Forelimb muscle (tissue), 1 donor: ENCODE measurements around the gene FAM89A. TPM values are rescaled to one million over a fixed set of nuclear protein-coding genes. Genes with fewer than 3 reads are reported as not detected.
A peak's percentile ranks its signal among the peaks of the same experiment; 100 is the strongest.
"Not testable (repeated sequence)": the region's sequence is repeated elsewhere in the genome, so short reads cannot be mapped to it uniquely, and the experiment has no call there.

Experiments
- DNase-seq: peaks from one replicate; pipeline ENCODE4 v3.0.0-alpha.2; 2013; ENCODE audit warnings: low read depth
- polyA plus RNA-seq: library from polyadenylated mRNA; unstranded; fragments of 120-200 nt; gene quantifications from one replicate; pipeline ENCODE4 v1.2.1, GENCODE V29; 2013; ENCODE audit not compliant: insufficient read length

FAM89A gene
- polyA plus RNA-seq, 1 donor = 7.9 TPM

DNA sequence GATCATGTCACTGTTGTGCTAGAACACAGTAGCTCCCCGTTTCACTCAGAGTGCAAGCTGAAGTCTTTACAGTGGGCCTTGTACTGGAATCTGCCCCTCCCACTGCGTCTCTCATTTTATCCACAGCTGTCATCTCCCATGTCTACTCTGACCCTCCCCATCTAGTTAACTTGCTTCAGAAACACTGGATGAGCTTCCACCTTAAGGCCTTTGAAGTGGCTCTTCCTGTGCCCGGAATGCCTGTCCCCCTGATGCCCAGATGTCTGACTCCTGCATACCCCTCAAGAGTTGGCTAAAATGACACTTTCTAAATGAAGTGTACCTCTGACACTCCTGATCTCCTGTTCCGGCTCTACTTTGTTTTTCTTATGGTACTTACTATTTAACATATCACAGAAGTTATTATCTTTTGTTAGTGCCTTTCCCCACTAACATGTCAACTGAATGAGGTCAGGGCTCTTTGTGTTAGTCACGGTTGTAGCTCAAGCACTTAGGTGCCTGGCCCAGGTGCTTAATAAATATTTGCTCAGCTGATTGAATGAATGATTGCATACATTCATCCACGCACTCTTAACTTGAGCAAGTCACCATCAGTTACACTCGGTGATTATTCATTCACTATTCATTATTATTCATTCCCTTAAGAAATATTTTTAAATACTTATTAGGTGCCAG lies 47.8 kb downstream of the FAM89A start:
- DNase-seq = no peak

DNA sequence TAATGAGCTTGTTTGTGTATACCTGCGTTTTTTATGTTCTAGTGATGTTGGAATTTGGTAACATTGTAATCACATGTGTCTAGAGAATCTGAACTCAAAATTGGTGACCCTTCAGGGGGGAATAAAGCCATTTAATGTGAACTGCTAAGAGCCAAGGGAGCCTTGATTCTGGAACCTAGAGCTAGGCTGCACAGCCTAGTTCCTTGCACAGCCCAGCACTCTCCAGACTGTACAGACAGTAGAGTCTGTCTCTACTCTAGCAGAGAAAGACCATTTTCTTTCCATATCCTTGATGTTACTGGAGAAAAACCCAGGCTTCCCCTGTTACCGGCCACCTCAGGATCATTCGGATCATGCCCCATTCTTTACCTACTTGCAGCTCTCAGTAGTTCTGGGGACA lies 52.6 kb downstream of the FAM89A start:
- DNase-seq = no peak

DNA sequence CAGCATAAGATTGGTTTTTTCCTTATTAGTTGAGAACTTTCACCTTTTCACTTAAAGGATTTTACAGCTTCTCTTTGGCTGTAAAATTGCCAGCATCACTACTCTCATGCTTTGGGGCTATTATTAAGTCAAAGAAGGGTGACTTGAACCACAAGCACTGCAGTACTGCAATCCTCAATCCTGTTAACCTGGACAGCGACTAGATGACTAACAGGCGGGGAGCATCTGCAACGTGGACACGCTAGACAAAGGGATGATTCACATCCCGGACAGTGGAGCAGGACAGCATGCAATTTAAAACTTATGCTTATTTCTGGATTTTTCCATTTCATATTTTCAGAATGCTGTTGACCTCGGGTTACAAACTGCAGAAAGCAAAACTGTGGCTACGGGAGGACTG lies 53.1 kb downstream of the FAM89A start:
- DNase-seq = no peak

DNA sequence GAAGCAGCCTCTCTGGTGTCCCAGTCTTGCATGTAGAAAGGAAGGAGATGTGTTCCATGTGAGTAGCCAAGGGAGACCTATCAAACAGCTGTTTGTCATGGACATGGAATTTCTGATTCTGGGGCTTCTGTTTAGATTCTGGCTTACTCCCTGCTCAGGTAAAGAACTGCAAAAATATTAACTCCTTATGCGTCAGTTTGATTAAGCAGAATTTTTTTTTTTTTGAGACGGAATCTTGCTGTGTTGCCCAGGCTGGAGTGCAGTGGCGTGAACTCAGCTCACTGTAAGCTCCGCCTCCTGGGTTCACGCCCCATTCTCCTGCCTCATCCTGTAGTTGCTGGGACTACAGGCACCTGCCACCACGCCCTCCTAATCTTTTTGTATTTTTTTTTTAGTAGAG lies 54.3 kb downstream of the FAM89A start:
- DNase-seq = no peak

DNA sequence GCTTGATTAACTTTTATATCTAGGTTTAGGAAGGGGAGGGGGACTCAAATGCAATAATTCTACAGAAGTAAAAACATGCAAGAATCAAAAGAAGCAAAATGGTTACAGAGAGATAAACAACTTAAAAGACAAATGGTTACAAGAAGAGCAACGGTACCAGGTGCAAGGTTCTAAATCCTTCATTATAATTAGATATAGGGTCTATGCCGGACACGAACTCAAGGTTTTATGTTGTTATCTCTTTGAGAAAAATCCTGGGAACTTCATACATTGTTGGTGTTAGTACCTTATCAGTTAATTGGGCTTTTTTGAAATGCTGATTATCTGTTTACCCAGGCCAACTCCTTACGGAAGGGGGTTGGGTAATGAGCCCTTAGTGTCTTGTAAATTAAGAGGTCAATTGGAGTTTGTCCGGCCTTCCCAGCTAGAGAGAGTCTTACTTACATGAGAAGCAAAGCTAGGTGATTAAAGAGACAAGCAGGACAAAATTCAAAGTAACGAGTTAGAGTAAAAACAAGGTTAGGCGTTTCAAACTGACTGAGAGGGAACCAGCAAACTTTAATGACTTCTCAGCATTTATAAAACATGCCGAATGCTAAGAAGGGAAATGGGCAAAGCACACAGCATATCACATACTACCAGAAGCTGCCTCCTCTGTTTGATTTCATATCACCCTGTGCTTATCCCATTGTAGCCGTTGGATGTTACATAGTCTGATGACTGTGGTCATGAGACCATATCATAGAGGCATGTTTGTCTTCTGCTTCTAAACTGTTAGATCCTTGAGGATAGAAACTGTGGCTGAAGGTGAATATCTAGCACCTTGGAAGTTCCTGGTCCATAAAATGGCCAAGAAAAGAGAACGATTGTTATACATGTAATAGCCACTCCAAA lies 55.2 kb downstream of the FAM89A start:
- DNase-seq = not testable (repeated sequence)

DNA sequence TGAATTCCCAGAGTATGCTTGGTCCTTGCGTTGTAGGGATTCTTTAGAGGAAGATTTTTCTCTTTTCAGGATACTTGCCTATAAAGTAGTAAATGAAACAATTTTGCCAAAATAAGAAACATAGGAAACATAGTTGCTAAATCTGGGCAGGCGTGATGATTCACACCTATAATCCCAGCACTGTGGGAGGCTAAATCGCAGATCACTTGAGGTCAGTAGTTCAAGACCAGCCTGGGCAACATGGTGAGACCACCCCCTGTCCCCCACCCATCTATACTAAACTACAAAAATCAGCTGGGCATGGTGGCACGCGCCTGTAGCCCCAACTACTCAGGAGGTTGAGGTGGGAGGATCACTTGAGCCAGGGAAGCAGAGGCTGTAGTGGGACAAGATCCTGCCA lies 56.2 kb downstream of the FAM89A start:
- DNase-seq = no peak

DNA sequence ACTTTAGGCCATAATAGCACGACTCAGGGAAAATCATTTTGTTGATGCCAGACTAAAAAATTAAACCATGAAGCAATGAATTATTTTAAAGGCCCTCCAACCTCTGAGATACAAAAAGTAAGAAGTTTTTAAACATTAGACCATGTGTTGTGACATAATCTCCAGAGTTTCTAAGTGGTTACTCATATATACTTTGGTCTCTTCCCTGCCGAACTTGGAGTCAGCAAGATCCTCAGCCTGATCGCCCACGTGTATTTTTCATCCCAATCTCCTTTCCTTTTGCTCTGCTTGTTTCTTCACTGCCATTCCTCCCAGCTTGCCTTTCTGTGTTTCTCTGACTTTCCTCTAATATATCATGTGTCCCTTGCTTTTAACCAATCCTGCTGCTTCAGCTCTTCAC lies 57.4 kb downstream of the FAM89A start:
- DNase-seq = no peak

DNA sequence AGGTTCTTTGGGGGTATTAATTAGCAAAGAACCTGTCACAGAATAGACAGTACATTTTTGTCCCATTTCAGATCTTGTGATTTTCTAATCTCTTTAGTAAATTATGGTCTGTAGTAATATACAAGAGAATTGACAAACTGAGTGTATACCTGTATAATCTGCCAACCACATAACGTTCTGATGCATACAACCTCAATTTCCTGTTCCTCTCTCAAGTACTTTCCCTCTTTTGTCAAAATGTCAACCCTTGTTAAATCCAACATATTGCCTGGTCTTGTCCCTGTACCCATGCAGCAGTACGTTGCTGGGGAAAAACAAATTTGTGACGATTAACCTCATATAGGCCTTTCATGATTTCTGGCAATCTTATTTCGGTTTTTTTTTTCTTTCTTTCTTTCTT lies 60.1 kb downstream of the FAM89A start:
- no peak for DNase-seq

DNA sequence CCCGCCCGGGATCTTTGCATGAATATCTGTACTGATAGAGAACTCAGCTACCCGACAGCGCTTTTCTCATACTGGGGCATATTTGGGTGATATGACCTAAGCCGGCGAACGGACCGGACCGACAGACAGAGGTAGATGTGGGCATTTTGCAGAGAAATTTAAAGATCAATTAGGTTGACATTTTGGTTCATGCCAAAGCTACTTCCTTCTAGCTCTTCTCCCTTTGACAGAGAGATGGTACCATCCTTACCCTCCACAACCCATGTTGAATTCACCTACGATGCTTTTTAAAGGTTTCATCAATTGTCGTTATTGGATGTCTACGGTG lies 60.7 kb downstream of the FAM89A start:
- no peak for DNase-seq

DNA sequence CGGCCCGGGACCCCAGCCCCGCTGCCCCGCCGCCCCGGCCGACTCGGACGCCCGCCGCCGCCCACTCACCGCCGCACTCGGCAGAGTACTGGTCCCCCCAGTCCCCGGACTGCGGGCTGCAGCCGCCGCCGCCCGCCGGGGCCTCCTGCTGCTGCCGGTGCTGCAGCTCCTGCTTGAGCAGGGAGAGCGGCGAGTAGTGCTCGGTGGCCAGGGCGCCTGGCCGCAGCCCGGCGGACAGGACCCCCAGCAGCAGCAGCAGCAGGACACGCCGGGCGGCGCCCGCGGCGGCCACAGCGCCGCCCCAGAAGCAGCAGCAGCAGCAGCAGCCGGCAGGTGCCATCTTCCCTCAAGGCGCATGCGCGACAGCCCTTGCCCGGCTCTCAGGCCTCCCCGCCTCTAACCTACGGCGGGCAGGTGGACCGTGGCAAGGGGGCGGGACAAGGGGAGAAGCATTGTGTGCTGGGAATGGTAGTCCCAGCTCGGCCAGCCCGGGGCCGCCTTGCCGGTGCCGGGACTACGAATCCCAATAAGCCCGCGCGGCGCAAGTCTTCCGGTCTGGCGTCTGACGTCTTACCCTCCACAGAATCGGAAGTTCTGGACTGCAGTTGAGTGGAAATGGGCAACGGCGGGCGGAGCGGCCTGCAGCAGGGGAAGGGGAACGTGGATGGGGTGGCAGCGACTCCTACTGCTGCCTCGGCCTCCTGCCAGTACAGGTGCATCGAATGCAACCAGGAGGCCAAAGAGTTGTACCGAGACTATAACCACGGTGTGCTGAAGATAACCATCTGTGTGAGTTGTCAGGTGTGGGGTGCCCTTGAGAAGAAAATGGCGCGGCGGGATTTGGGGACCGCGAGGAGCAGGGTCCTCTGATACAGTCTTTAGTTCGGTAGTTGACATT lies 61.3 kb downstream of the FAM89A start, which contains the start of the genes ARV1 and TTC13:
Gene ARV1, plus strand, starts transcription at position 604 of the 898 bp plus-strand sequence. Its CDS starts 12 bp downstream, at position 616.
Gene TTC13, minus strand, starts transcription at position 371 of the 898 bp plus-strand sequence. Its CDS starts 31 bp downstream, at position 340.
- DNase-seq = peak; percentile 88

DNA sequence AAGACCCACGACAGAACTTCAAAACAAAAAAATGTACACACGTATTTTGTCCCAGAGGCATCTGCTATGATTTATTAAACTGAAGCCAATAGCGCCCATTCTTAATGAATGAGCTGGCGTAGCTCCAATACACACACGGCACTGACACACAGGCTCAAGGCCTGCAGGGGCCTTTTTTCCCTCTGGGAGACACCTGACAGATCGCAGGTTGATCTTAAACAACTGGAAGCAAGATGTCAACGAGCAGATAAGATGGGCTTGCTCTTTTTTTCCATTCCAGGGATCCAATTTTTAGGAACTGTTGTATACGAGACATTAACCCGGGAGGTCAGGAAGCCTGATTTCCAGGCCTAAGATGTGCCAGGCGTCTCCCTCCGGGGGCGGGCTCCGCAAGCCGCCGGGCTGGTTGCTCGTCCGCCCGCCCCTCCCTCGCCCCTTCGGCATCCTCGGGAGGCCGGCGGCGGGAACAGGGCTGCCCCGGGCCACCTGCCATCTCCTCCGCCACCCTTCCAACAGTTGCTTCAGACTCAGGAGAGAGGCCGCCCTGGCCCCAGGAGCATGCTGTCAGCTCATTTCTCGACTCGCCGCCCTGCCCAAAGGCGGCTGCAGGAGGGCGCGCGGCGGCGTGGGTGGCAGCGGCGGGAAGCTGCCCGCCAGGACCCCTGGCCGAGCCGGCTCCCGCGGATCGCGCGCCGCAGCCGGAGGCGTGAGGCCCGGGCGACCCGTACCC lies 62.1 kb downstream of the FAM89A start:
- no peak for DNase-seq

DNA sequence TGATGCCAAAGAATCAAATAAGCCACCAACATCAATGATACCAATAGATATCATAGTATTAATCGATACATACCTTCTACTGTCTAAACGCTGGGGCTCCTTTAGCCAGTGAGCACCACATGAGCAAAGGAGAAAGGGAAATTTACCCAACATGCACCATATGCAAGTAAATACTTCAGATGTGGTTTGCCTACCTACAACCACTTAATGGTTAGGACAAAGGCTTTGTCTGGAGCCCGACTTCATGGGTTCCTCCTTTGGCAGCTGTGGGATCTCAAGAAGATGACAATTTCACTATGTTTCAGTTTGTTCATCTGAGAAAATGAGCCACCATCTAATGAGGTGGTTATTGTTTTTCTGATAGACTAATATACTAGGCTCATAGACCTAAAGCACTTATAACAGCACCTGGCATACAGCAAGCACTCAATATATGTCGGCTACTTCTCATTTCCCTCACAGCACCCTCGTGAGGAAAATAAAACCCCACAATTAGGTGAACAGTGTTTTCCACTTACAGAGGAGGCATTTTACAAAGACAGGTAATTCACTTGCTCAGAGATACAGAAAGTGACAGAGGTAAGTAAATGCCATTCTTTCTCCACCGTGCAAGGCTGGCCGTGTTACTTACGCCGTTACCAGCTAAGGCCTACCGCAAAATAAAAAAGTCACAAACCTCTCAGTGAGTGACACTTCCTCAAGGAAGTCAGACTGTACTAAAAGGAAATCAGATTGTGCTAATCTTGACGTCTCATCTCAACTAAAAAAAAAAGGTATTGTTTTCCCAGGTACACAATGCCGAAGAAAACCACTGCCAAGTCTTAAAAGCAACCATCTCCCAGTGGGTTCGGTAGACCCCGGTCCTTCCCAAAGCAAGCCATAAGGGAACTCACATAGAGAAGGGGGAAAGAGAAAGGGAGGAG lies 63.0 kb downstream of the FAM89A start:
- no peak for DNase-seq

DNA sequence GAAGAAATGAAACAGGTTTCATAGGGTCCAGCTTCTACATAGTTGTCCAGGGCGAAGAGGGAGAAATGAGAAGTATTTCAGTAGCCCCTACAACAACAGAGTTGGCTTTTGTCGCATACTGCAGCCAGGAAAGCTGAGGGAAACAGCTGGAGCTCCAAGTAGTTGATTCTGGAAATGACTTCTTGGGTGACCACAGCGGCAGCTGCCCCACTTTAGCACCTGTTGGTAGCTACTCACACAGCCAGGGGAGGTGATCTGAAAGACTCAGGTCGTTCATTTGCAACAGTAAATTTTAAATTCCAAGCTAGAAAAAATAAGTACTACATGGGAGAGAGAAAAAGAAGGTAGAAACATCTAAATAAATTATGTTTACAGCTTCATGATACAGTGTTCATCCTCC lies 63.7 kb downstream of the FAM89A start:
- no peak for DNase-seq

DNA sequence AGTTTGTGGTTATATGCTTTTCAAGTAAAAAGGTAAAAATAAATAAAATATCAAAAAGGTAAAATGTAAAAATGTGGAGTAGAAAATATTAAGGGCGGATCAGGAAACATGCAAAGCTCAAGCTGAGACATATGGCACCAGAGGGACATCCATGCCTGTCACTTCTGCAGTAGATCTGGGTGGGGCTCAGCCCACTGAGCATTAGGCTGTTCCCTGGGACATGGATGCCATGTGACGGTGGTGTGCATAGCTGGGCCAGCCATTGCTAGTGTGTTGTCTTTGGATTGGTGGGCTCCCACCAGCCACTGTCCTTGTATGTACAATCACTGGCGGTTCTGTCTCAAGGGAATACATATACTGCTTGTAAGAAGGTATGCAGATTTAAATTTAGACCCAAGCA lies 64.4 kb downstream of the FAM89A start:
- no peak for DNase-seq

DNA sequence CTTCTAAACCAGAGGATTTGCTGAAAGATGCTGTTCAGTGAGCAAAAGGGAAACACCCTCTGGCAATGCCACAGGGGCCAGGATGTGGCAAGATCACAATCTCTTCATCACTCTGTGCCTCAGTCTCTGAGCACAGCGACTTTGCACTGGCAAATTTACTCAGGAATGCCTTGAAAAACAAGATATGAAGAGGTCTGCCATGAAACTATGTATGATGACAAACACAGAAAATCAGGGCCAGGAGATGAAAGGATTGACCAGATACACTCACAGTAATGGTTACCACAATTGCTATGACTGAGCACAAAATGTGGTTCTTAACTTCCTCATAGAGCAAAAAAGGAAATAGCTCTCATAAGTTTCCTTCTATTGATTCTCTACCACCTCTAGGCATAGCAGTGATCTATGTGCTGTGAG lies 67.2 kb downstream of the FAM89A start:
- no peak for DNase-seq

DNA sequence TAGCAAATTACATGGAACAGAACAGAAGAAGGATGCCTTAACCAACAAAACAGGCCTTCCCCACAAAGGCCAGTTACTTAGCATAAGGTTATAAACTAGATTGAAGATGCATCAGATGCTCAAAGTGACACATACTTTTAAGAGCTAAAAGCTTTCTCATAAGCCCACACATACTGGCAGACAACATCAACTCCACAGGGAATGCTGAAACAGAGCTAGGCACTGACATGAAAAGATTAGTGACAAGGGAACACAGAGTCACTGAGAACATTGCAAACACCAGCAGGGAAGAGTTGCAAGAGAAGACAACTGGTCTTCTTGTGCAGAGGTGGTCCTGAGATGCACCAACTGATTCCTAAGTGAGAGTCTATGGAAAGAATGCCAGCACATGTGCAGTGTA lies 68.3 kb downstream of the FAM89A start:
- DNase-seq = no peak

DNA sequence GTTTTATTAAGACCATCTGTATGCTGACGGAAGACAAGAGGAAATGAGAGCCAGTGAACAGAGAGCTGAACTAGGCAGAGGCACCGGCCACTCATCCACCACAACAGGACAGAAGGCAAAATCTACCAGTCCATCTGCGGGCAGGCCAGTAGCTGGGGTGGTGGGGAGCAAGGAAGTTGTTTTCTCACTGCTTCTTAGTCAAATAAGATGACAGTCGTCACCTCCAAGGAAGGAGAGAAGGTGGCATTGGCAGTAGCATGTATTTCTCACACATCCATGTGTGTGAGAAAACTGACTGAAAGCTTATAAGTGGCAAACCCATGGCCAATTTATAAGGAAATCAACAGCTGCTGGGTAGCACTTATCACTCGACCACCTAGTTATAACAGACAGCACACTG lies 69.6 kb downstream of the FAM89A start:
- no peak for DNase-seq
